H1 (cell line): ENCODE data around the gene ABHD2. TPM values are rescaled to one million over a fixed set of nuclear protein-coding genes. Genes with fewer than 3 reads are reported as not detected.

Experiments used
- CTCF ChIA-PET: fragments of 300-600 bp; sonication (Branson Sonifier 250); formaldehyde crosslinking; loops from one replicate; lab custom pipeline; 2021; ENCODE audit not compliant: partially characterized antibody; lab: Charles Lee
- POLR2A ChIA-PET: fragments of 300-600 bp; sonication (Branson Sonifier 250); formaldehyde crosslinking; loops from one replicate; lab custom pipeline; 2021; ENCODE audit warnings: inconsistent platforms; ENCODE audit not compliant: partially characterized antibody; lab: Charles Lee
- DNase-seq, 2 experiments: peaks; one replicate each; pipeline versions ENCODE4 v3.0.0 to v3.0.0-alpha.2; 2010 to 2022; ENCODE audit warnings: low spot score in 2 of 2, low read depth in 1 of 2, mixed read lengths in 1 of 2
- FAIRE-seq: peaks from 2 replicates; lab custom pipeline; 2011; peaks lifted over from hg19 to GRCh38; lab: Jason Lieb, UNC
- H2AFZ ChIP-seq: 2 replicates; pipeline ENCODE4 v1.8.1; 2012; ENCODE audit warnings: low read length, inconsistent platforms
- H2AK5ac ChIP-seq: 2 replicates; pipeline ENCODE4 v1.6.1; 2013; ENCODE audit warnings: low read depth, low read length
- H2BK120ac ChIP-seq: replicated peaks from 2 replicates; pipeline ENCODE3; 2013; ENCODE audit warnings: low read depth, low read length, inconsistent platforms
- H2BK12ac ChIP-seq: 2 replicates; pipeline ENCODE4 v1.6.1; 2013; ENCODE audit warnings: low read depth, low read length
- H2BK15ac ChIP-seq: 2 replicates; pipeline ENCODE4 v1.6.1; 2013; ENCODE audit warnings: low read length
- H2BK20ac ChIP-seq: 2 replicates; pipeline ENCODE4 v1.6.1; 2013; ENCODE audit warnings: low read length
- H2BK5ac ChIP-seq: 2 replicates; pipeline ENCODE4 v1.6.1; 2013; ENCODE audit warnings: low read depth, low read length
- H3K14ac ChIP-seq: 2 replicates; pipeline ENCODE4 v1.6.1; 2013; ENCODE audit warnings: inconsistent platforms; ENCODE audit not compliant: insufficient read length
- H3K18ac ChIP-seq: 2 replicates; pipeline ENCODE4 v1.6.1; 2013; ENCODE audit warnings: low read length; ENCODE audit errors: extremely low read depth
- H3K23ac ChIP-seq: 2 replicates; pipeline ENCODE4 v1.6.1; 2013; ENCODE audit warnings: inconsistent platforms; ENCODE audit not compliant: insufficient read length
- H3K23me2 ChIP-seq: 2 replicates; pipeline ENCODE4 v1.6.1; 2013; ENCODE audit warnings: low read depth, low read length
- H3K27ac ChIP-seq: 2 replicates; pipeline ENCODE4 v1.6.1; 2011; ENCODE audit warnings: low read depth, low read length, inconsistent platforms
- H3K27me3 ChIP-seq, 4 experiments: replicated peaks in 1 of 4; 1 replicate in 1 of 4; 2 replicates in 3 of 4; pipeline versions ENCODE4 v1.6.1 to v1.8.1; 2011 to 2013; ENCODE audit warnings: low read length in 3 of 4, mild to moderate bottlenecking in 3 of 4, inconsistent platforms in 2 of 4, mixed read lengths in 2 of 4, moderate library complexity in 1 of 4; ENCODE audit not compliant: control insufficient read depth in 3 of 4, insufficient read depth in 3 of 4; ENCODE audit errors: extremely low read depth in 1 of 4
- H3K36me3 ChIP-seq, 4 experiments: 2 replicates each; pipeline versions ENCODE4 v1.6.1 to v1.8.1; 2011 to 2013; ENCODE audit warnings: mild to moderate bottlenecking in 4 of 4, low read length in 3 of 4, moderate library complexity in 2 of 4, control low read depth in 1 of 4, inconsistent platforms in 1 of 4; ENCODE audit not compliant: insufficient read depth in 4 of 4, control insufficient read depth in 2 of 4
- H3K4ac ChIP-seq: replicated peaks from 2 replicates; pipeline ENCODE3; 2013; ENCODE audit warnings: low read length, low read depth, mixed read lengths, inconsistent platforms; ENCODE audit not compliant: insufficient read length
- H3K4me1 ChIP-seq, 4 experiments: replicated peaks in 1 of 4; 1 replicate in 1 of 4; 2 replicates in 3 of 4; pipeline versions ENCODE4 v1.6.1 to v1.8.1; 2011 to 2013; ENCODE audit warnings: low read length in 3 of 4, inconsistent platforms in 2 of 4, mixed read lengths in 1 of 4; ENCODE audit not compliant: insufficient read depth in 4 of 4, control insufficient read depth in 3 of 4
- H3K4me2 ChIP-seq, 2 experiments: 2 replicates each; pipeline versions ENCODE4 v1.6.1 to v1.8.1; 2011 to 2013; ENCODE audit warnings: low read depth in 2 of 2, low read length in 2 of 2, control low read depth in 1 of 2, inconsistent platforms in 1 of 2, mild to moderate bottlenecking in 1 of 2; ENCODE audit not compliant: insufficient read depth in 1 of 2
- H3K4me3 ChIP-seq, 4 experiments: fragments of 200-600, 300-600 bp in 1 of 4; sonication (generic), shearing (Covaris generic), sonication (Bioruptor Twin) in 1 of 4; 2 replicates each; pipeline versions ENCODE4 v1.5.1 to v1.8.1; 2011 to 2016; ENCODE audit warnings: low read length in 4 of 4, low read depth in 3 of 4, control low read depth in 2 of 4, inconsistent platforms in 2 of 4, mild to moderate bottlenecking in 2 of 4, mixed read lengths in 1 of 4, moderate library complexity in 1 of 4; ENCODE audit not compliant: insufficient read depth in 2 of 4; ENCODE audit errors: extremely low read depth in 1 of 4
- H3K56ac ChIP-seq: replicated peaks from 2 replicates; pipeline ENCODE3; 2013; ENCODE audit warnings: low read depth, mild to moderate bottlenecking, mixed read lengths, low read length, inconsistent platforms; ENCODE audit not compliant: insufficient read length
- H3K79me1 ChIP-seq: 2 replicates; pipeline ENCODE4 v1.6.1; 2013; ENCODE audit warnings: low read depth, low read length, control low read depth
- H3K79me2 ChIP-seq, 2 experiments: 2 replicates each; pipeline versions ENCODE4 v1.6.1 to v1.8.1; 2012 to 2013; ENCODE audit warnings: low read length in 2 of 2, mild to moderate bottlenecking in 2 of 2, inconsistent platforms in 1 of 2; ENCODE audit not compliant: insufficient read depth in 2 of 2, control insufficient read depth in 1 of 2
- H3K9ac ChIP-seq, 4 experiments: replicated peaks in 1 of 4; 1 replicate in 1 of 4; 2 replicates in 3 of 4; pipeline versions ENCODE4 v1.6.1 to v1.8.1; 2011 to 2013; ENCODE audit warnings: low read depth in 3 of 4, low read length in 3 of 4, control low read depth in 2 of 4, mild to moderate bottlenecking in 2 of 4, moderate library complexity in 2 of 4, inconsistent platforms in 1 of 4; ENCODE audit errors: extremely low read depth in 1 of 4
- H3K9me3 ChIP-seq, 2 experiments: 2 replicates each; pipeline versions ENCODE4 v1.6.1 to v1.8.1; 2012 to 2013; ENCODE audit warnings: mild to moderate bottlenecking in 2 of 2, moderate library complexity in 2 of 2, control low read depth in 1 of 2, inconsistent platforms in 1 of 2, low read depth in 1 of 2, low read length in 1 of 2, mixed read lengths in 1 of 2; ENCODE audit not compliant: insufficient read depth in 2 of 2
- H4K20me1 ChIP-seq, 2 experiments: replicated peaks in 1 of 2; 2 replicates each; pipeline versions ENCODE3 to v1.8.1; 2011 to 2013; ENCODE audit warnings: inconsistent platforms in 2 of 2, low read length in 2 of 2, mild to moderate bottlenecking in 1 of 2; ENCODE audit not compliant: insufficient read depth in 2 of 2, control insufficient read depth in 1 of 2
- H4K5ac ChIP-seq: 2 replicates; pipeline ENCODE4 v1.6.1; 2013; ENCODE audit warnings: low read length, low read depth, mixed read lengths, inconsistent platforms; ENCODE audit not compliant: insufficient read length
- H4K8ac ChIP-seq: 2 replicates; pipeline ENCODE4 v1.8.0; 2013; ENCODE audit warnings: mild to moderate bottlenecking, moderate library complexity, low read length, inconsistent platforms; ENCODE audit not compliant: insufficient read depth; ENCODE audit errors: extremely low read depth
- H4K91ac ChIP-seq: replicated peaks from 2 replicates; pipeline ENCODE3; 2013; ENCODE audit warnings: low read length, mixed read lengths, inconsistent platforms; ENCODE audit not compliant: insufficient read length
- ATF3 ChIP-seq: IDR thresholded peaks from 2 replicates; pipeline ENCODE4 v1.6.1; 2011; ENCODE audit warnings: low read depth, mild to moderate bottlenecking, low read length; ENCODE audit not compliant: insufficient read depth
- BACH1 ChIP-seq: IDR thresholded peaks from 2 replicates; pipeline ENCODE4 v1.6.1; 2012; ENCODE audit warnings: low read length, improper control_type of control experiment
- BCL11A ChIP-seq, 2 experiments: IDR thresholded peaks; one replicate each; pipeline ENCODE4 v1.6.1; 2011; ENCODE audit warnings: low read depth in 2 of 2, low read length in 2 of 2, mild to moderate bottlenecking in 2 of 2
- CBX5 ChIP-seq: fragments of 300-800, 300-1000 bp; sonication (generic); IDR thresholded peaks from 2 replicates; pipeline ENCODE4 v1.7.1; 2016; ENCODE audit warnings: antibody characterized with exemption, low read length, low read depth
- EGR1 ChIP-seq: IDR thresholded peaks from 2 replicates; pipeline ENCODE4 v1.6.1; 2011; ENCODE audit warnings: low read depth, low read length, borderline replicate concordance
- HDAC6 ChIP-seq: IDR thresholded peaks from one replicate; pipeline ENCODE4 v1.7.1; 2012; ENCODE audit warnings: low read depth, mild to moderate bottlenecking, inconsistent platforms, low read length, moderate library complexity
- KDM5A ChIP-seq: fragments of 200-600 bp; IDR thresholded peaks from 2 replicates; pipeline ENCODE4 v1.7.1; 2012; ENCODE audit warnings: mild to moderate bottlenecking, low read length, inconsistent platforms, mixed read lengths
- MAFK ChIP-seq: IDR thresholded peaks from 2 replicates; pipeline ENCODE4 v1.6.1; 2012; ENCODE audit warnings: low read depth, mild to moderate bottlenecking, improper control_type of control experiment, low read length
- NRF1 ChIP-seq: IDR thresholded peaks from 2 replicates; pipeline ENCODE4 v1.6.1; 2011; ENCODE audit warnings: mild to moderate bottlenecking, low read depth, low read length, improper control_type of control experiment
- PHF8 ChIP-seq: fragments of 200-600 bp; sonication (generic); conservative IDR thresholded peaks from 2 replicates; pipeline ENCODE4 v1.7.1; 2012; ENCODE audit warnings: low read depth, mild to moderate bottlenecking, inconsistent platforms, low read length, moderate library complexity
- RXRA ChIP-seq: IDR thresholded peaks from 2 replicates; pipeline ENCODE4 v1.6.1; 2011; ENCODE audit warnings: low read depth, mild to moderate bottlenecking, low read length, moderate library complexity; ENCODE audit not compliant: insufficient read depth
- TBP ChIP-seq: IDR thresholded peaks from 2 replicates; pipeline ENCODE4 v1.6.1; 2011; ENCODE audit warnings: low read depth, low read length, improper control_type of control experiment
- TCF12 ChIP-seq: IDR thresholded peaks from 2 replicates; pipeline ENCODE4 v1.6.1; 2011; ENCODE audit warnings: low read depth, mild to moderate bottlenecking, low read length
- ZNF274 ChIP-seq: IDR thresholded peaks from 2 replicates; pipeline ENCODE4 v1.7.0; 2012; ENCODE audit warnings: low read length, borderline replicate concordance; ENCODE audit errors: extremely low read depth
- WGBS, 2 experiments: shearing (Covaris generic) in 1 of 2; methylation state at CpG; one replicate each; pipeline versions ENCODE4 v1.1.6 to v1.1.7; 2013 to 2015; ENCODE audit warnings: low lambda C conversion rate in 2 of 2, mixed read lengths in 2 of 2, inconsistent platforms in 1 of 2, low coverage in 1 of 2, missing lambda C conversion rate in 1 of 2; ENCODE audit not compliant: insufficient replicate concordance in 2 of 2, insufficient coverage in 1 of 2, insufficient read length in 1 of 2; ENCODE audit errors: extremely low coverage in 1 of 2, missing lambda C conversion rate in 1 of 2; 5-methylcytosine and 5-hydroxymethylcytosine counted together
- polyA plus RNA-seq, 7 experiments: library from polyadenylated mRNA; depleted of rRNA in 3 of 7; stranded (reverse) in 5 of 7; unstranded in 2 of 7; fragments of >200 nt in 5 of 7; fragments of 200-250 nt in 2 of 7; gene quantifications; 1 replicate in 5 of 7; 2 replicates in 1 of 7; 4 replicates in 1 of 7; pipeline versions ENCODE4 v1.2.1 to v1.2.3, GENCODE V29; 2011 to 2013; ENCODE audit warnings: missing spikeins in 2 of 7, mixed read lengths in 2 of 7
- total RNA-seq: library from RNA; stranded (reverse); fragmentation: NEBNext Ultra II Directional; extraction: Animal tissue kit (Norgen Biotek cat#: 25700); gene quantifications from 2 replicates; pipeline ENCODE4 v1.2.1, GENCODE V29; 2021

ABHD2 gene
- total and polyA plus RNA-seq, 2 of the 8 experiments (the other 6 are each of a cell fraction or from before 2014, with no cell fraction given), result 9.1 to 23.7 TPM

- Histone ChIP-seq H3K23me2 (no peaks in the 10 kb centered on the region), H4K20me1 (no peaks in the 10 kb centered on the region), H2AFZ (no peak overlapping the region), H2BK12ac (no peak overlapping the region), H4K91ac (no peak overlapping the region), H2AK5ac (no peak overlapping the region), H3K18ac (no peak overlapping the region), H3K9ac (no peak overlapping the region), H3K9me3 (no peaks in the 10 kb centered on the region), H3K79me2 (no peaks in the 10 kb centered on the region), H3K23ac (no peak overlapping the region), H3K4ac (no peak overlapping the region), H3K27ac (no peak overlapping the region), H4K5ac (no peak overlapping the region), H3K14ac (no peak overlapping the region), H3K4me1 (peaks cover 2 to 9% (median 4%) of the 10 kb centered on the region in 4 experiments; a peak in 3 of 7 replicates), H3K36me3 (no peaks in the 10 kb centered on the region; a peak in 1 of 8 replicates), H3K79me1 (no peaks in the 10 kb centered on the region), H2BK120ac (no peak overlapping the region), H3K56ac (no peak overlapping the region), H3K27me3 (no peaks in the 10 kb centered on the region), H4K8ac (no peak overlapping the region), H3K4me3 (no peak overlapping the region), H2BK5ac (no peak overlapping the region), H2BK15ac (no peak overlapping the region), H3K4me2 (no peak overlapping the region), H2BK20ac (no peak overlapping the region)
- CTCF ChIA-PET, result interaction anchor here (1.2 to 23.0 kb wide), 5 partner anchors 10 to 66 kb away, joined by 4 to 297 read pairs (median 7); no protein-coding TSS in a partner anchor
- POLR2A ChIA-PET, result interaction anchor here (1.3 kb wide), 1 partner anchor 226 kb away, joined by 3 read pairs; no protein-coding TSS in a partner anchor
- FAIRE-seq (no peak), DNase-seq (no peak)
- 84% methylated on average over 7 of the region's 7 CpGs; no CpG with 5 or more reads in 1 of the 2 experiments for WGBS, 2 experiments
- TF ChIP-seq BCL11A (IDR thresholded peaks at IDR 0.05; ENCODE audit: low read depth in 2 of 2, low read length in 2 of 2), result no peak
- no peak for TF ChIP-seq ATF3
- TF ChIP-seq MAFK, result no peak
- TF ChIP-seq BACH1, result no peak
- no peak for TF ChIP-seq TCF12
- TF ChIP-seq TBP, result no peak
- no peak for TF ChIP-seq CBX5
- no peak for TF ChIP-seq ZNF274
- no peak for TF ChIP-seq PHF8
- no peak for TF ChIP-seq RXRA
- TF ChIP-seq NRF1, result no peak
- no peak for TF ChIP-seq EGR1
- no peak for TF ChIP-seq KDM5A
- no peak for TF ChIP-seq HDAC6
Observed at GRCh38 chr15:89123181-89123525, 34.9 kb downstream of the ABHD2 start.
